Activated T-helper 2 cell treated with anti-CD3 and anti-CD28 coated beads, Interferon-gamma antibody, Interleukin-2, Interleukin-4, amounts not matched to agents 10 μg/mL and 5 μg/mL and 100 μg/mL, durations not matched to agents 14 hours and 24 hours and 36 hours (primary cell): Measurements from ENCODE around the gene SLC35D2. TPM values are rescaled to one million over a fixed set of nuclear protein-coding genes. Genes with fewer than 3 reads are reported as not detected.
"Not testable (repeated sequence)": the region's sequence is repeated elsewhere in the genome, so short reads cannot be mapped to it uniquely, and the experiment has no call there.

Source experiments
- DNase-seq: peaks from one replicate; pipeline ENCODE4 v3.0.0; 2021; ENCODE audit warnings: low spot score
- H3K27ac Mint-ChIP-seq: one replicate; pipeline ENCODE4 v1.8.0; 2021; ENCODE audit warnings: mixed read lengths
- H3K27me3 Mint-ChIP-seq: one replicate; pipeline ENCODE4 v1.8.0; 2021; ENCODE audit warnings: low read depth, mixed read lengths
- H3K36me3 Mint-ChIP-seq: one replicate; pipeline ENCODE4 v1.8.0; 2021; ENCODE audit warnings: low read depth, mixed read lengths
- H3K4me1 Mint-ChIP-seq: one replicate; pipeline ENCODE4 v1.8.0; 2021; ENCODE audit warnings: low read depth, mixed read lengths
- H3K4me3 Mint-ChIP-seq: one replicate; pipeline ENCODE4 v1.8.0; 2021; ENCODE audit warnings: low read depth, mild to moderate bottlenecking, moderate library complexity, mixed read lengths
- H3K9me3 Mint-ChIP-seq: one replicate; pipeline ENCODE4 v1.8.0; 2021; ENCODE audit warnings: mixed read lengths
- intact Hi-C: fragments of 100-400 bp; cut with micrococcal nuclease; formaldehyde crosslinking; loops from one replicate; pipeline ENCODE4 v1.15.1; 2023
- total RNA-seq: library from RNA; stranded (reverse); gene quantifications from 2 replicates; pipeline ENCODE4 v1.2.3, GENCODE V29; 2022

The SLC35D2 gene
- total RNA-seq, 1 donor from 2014 or later, result 8.0 TPM

DNA sequence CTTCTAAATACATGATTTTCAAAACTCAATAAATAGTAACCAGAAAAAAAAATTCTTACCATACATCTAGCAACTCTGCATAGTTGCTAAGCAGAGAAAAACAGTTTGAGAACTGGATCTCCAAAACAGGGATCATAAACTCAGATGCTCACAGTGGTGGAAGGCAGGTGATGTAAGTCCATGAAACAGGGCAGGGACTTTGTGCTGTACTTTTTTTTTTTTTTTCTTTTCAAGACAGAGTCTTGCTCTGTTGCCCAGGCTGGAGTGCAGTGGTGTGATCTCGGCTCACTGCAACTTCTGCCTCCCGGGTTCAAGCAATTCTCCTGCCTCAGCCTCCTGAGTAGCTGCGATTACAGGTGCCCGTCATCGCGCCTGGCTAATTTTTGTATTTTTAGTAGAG, 76.6 kb downstream of the SLC35D2 start:
- H3K27me3 Mint-ChIP-seq, intact Hi-C loops, H3K4me1 Mint-ChIP-seq, H3K27ac Mint-ChIP-seq, H3K4me3 Mint-ChIP-seq, DNase-seq, H3K36me3 Mint-ChIP-seq, H3K9me3 Mint-ChIP-seq: not testable (repeated sequence)

DNA sequence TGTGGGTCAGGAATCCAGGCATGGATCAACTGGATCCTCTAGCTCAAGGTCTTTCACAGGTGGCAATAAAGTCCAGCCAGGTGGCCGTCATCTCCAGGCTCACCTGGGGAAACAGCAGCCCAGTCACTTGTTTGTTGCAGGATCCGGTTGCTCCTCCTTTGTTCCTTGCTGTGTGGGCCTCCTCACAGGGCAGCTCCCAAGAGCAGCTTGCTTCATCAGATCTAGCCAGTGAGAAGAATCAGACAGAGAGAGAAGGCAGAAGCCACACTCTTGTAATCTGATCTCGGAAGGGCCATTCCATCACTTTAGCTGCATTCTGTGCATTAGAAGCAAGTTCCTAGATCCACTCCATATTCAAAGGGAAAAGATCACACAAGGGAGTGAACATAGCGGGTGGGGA, 78.3 kb downstream of the SLC35D2 start:
- no peaks in the 10 kb centered on the region for H3K9me3 Mint-ChIP-seq
- no peaks in the 10 kb centered on the region for H3K4me1 Mint-ChIP-seq
- H3K27ac Mint-ChIP-seq, result no peak overlapping the region
- no peak overlapping the region for H3K4me3 Mint-ChIP-seq
- H3K27me3 Mint-ChIP-seq, result peaks cover 5% of the 10 kb centered on the region
- intact Hi-C loops, result no loop called here
- no peak for DNase-seq
- no peaks in the 10 kb centered on the region for H3K36me3 Mint-ChIP-seq

DNA sequence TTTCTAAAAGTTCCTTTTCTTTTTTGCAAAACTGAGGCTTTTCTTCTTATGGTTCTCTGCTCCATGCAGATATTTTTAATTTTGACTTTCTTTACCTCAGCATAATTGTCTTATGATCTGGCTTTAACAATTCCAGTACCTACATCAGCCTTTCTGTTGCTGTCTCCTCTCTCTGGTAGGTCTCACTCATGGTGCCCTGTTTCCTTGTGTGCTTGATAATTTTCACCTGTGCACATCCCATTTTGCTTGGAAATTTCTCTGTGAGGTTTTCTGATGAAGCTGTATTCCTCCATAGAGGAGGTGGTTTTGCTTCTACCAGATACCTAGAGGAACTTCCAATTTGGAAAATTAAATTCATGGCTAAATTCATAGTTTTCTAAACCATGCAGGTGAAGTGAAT, 79.3 kb downstream of the SLC35D2 start:
- DNase-seq, result no peak
- no peak overlapping the region for H3K4me3 Mint-ChIP-seq
- no peaks in the 10 kb centered on the region for H3K36me3 Mint-ChIP-seq
- intact Hi-C loops, result no loop called here
- no peaks in the 10 kb centered on the region for H3K4me1 Mint-ChIP-seq
- H3K9me3 Mint-ChIP-seq, result no peaks in the 10 kb centered on the region
- H3K27ac Mint-ChIP-seq, result no peak overlapping the region
- H3K27me3 Mint-ChIP-seq, result peaks cover 5% of the 10 kb centered on the region

DNA sequence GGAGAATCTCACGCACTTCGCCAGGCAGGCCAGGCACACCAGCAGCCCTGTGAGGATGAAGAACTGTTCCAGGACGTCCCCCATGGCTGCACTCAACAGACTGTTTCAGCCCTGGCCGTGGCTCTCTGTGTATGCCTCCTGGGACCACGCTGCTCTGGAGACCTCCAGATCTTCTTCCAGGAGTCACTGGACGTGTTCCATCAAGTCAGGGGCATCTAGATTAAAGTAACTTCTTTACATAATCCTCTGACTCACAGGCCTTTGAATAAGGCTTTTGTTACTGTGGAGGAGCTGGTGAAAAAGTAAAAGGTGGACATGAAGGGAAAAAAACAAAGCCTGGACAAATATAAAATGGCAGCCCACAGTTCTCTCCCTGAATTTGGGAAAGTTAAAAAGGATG, 81.5 kb downstream of the SLC35D2 start, which contains the start of gene HSD17B3:
HSD17B3 (minus strand) TSS at position 156 of the 400 bp plus-strand sequence; CDS start at position 84, 72 bp downstream.
- H3K36me3 Mint-ChIP-seq, result no peaks in the 10 kb centered on the region
- no peak for DNase-seq
- H3K9me3 Mint-ChIP-seq, result no peaks in the 10 kb centered on the region
- no peaks in the 10 kb centered on the region for H3K4me1 Mint-ChIP-seq
- intact Hi-C loops, result no loop called here
- no peak within 1 kb of the TSS for H3K4me3 Mint-ChIP-seq
- H3K27ac Mint-ChIP-seq, result no peak within 1 kb of the TSS
- H3K27me3 Mint-ChIP-seq, result peaks cover 2% of the 10 kb centered on the region

DNA sequence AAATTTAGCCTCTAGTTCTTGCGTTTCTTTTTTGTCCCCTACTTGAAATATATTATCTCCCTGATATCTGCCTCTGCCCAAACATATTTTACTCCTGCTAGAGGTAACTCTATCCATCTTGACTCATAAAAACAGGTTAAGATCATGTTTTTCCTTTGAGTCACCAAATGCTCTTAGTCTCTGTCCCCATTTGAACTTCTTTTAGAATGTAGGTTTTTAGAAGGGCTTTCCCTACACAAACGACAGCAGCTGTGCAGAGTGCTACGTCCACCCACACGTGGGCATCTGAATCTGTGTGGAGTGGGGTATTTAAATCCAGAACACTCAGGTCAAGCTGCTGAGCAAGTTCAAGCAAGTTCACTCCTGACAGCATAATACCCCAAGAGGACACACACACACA, 83.7 kb downstream of the SLC35D2 start:
- Mint-ChIP-seq H3K27ac (no peak overlapping the region), H3K9me3 (no peaks in the 10 kb centered on the region), H3K4me3 (no peak overlapping the region), H3K36me3 (no peaks in the 10 kb centered on the region), H3K27me3 (no peaks in the 10 kb centered on the region), H3K4me1 (no peaks in the 10 kb centered on the region)
- DNase-seq, result no peak
- intact Hi-C loops, result no loop called here

DNA sequence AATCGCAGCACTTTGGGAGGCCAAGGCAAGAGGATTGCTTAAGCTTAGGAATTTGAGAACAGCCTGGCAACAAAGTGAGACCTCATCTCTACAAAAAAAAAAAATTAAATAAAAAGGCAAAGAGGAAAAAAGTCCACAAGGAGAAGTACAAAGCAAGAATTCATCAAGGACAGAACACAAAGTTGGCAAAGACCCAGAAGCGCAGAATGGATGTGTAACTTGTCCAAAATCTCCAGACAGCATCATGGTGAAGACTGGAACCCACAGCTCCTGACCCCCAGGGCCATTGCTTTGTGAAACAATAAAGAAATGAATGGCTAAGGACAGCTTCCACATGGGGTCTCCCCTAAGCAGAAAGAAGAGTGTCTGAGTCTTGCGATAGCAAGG, 89.4 kb downstream of the SLC35D2 start:
- Mint-ChIP-seq H3K27me3 (peaks cover 4% of the 10 kb centered on the region), H3K4me1 (no peaks in the 10 kb centered on the region), H3K27ac (no peak overlapping the region), H3K36me3 (no peaks in the 10 kb centered on the region), H3K9me3 (no peaks in the 10 kb centered on the region), H3K4me3 (no peak overlapping the region)
- intact Hi-C loops, result no loop called here
- DNase-seq, result no peak

DNA sequence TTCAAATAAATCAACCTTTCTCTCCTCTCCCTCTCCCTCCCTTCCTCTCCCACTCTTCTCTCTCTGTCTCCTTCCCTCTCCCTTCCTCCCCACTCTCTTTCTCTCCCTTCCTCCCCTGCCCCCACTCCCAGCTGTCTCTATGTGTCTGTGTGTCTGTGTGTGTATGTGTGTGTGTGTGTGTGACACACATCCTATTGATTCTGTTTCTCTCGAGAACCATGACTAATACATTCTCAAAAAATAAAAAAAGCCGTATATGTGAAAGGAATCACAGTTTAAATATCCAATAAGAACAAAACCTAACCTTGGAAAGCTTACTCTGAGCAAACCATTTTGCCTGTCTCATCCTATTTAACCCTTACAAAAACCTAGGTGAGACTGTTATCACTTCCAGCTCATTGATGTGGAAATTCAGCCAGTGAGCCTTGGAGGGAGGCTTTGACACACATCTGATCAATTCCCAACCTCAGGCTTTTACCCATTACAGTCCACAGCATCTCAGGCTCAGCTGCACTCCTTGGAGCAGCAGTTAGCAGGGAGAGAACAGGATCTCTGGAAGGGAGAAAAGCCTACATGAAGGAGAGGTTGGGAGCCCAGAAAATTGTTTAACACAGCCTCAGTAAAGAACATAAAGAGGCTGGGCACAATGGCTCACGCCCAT, 89.9 kb downstream of the SLC35D2 start:
- H3K27ac Mint-ChIP-seq, result no peak overlapping the region
- no peak for DNase-seq
- H3K4me3 Mint-ChIP-seq, result no peak overlapping the region
- intact Hi-C loops, result no loop called here
- no peaks in the 10 kb centered on the region for H3K9me3 Mint-ChIP-seq
- H3K4me1 Mint-ChIP-seq, result no peaks in the 10 kb centered on the region
- no peaks in the 10 kb centered on the region for H3K36me3 Mint-ChIP-seq
- H3K27me3 Mint-ChIP-seq, result peaks cover 4% of the 10 kb centered on the region

DNA sequence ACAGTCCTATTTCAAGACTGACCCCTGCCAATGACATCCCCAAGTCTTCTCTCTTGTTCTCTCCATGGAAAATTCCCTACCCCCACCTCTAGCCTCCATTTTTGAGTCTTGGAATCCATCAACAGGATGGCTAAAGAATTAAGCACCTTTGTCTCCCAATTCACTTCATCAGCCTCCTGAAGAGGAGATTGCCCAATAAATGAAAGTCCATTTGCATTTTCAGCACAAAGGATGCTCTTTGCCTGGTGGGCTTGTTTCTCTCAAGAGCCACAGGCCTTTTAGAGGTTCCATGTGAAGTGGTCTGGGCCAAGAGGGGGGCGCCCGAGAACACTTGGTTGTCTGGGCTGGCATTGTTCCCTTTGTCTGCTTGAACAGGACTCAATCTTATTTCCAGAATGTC, 94.1 kb downstream of the SLC35D2 start:
- Mint-ChIP-seq H3K27me3 (peaks cover 3% of the 10 kb centered on the region), H3K27ac (no peak overlapping the region), H3K4me3 (no peak overlapping the region), H3K36me3 (no peaks in the 10 kb centered on the region), H3K9me3 (peaks cover 9% of the 10 kb centered on the region), H3K4me1 (no peaks in the 10 kb centered on the region)
- DNase-seq, result no peak
- intact Hi-C loops, result no loop called here

- H3K27ac Mint-ChIP-seq, result no peak overlapping the region
- no peaks in the 10 kb centered on the region for H3K4me1 Mint-ChIP-seq
- H3K4me3 Mint-ChIP-seq, result no peak overlapping the region
- intact Hi-C loops, result no loop called here
- peaks cover 14% of the 10 kb centered on the region for H3K9me3 Mint-ChIP-seq
- no peak for DNase-seq
- no peaks in the 10 kb centered on the region for H3K27me3 Mint-ChIP-seq
- H3K36me3 Mint-ChIP-seq, result no peaks in the 10 kb centered on the region
These were observed 101.9 kb downstream of the SLC35D2 start for GRCh38 chr9:96281641-96282040.

GRCh38 chr9:96279932-96280331, 103.6 kb downstream of the SLC35D2 start:
- Mint-ChIP-seq H3K4me1 (no peaks in the 10 kb centered on the region), H3K27ac (no peak overlapping the region), H3K27me3 (peaks cover 1% of the 10 kb centered on the region), H3K4me3 (no peak overlapping the region), H3K36me3 (no peaks in the 10 kb centered on the region), H3K9me3 (peaks cover 16% of the 10 kb centered on the region)
- no peak for DNase-seq
- intact Hi-C loops, result no loop called here

DNA sequence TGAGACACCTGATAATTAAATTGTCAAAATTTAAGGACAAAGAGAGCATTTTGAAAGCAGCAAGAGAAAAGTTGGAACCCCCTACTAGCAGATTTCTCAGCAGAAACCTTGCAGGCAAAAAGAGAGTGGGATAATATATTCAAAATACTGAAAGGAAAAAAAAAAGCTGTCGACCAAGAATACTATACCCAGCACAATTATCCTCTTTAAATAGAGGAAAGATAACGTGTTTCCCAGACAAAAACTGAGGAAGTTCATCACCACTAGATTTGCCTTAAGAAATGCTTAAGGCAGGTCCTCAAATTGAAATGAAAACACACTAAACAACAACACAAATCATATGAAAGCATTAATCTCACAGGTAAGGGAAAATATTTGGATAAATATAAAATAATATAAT, 108.6 kb downstream of the SLC35D2 start:
- Mint-ChIP-seq H3K27me3 (peaks cover 4% of the 10 kb centered on the region), H3K36me3 (no peaks in the 10 kb centered on the region), H3K9me3 (peaks cover 25% of the 10 kb centered on the region), H3K4me1 (no peaks in the 10 kb centered on the region), H3K4me3 (no peak overlapping the region), H3K27ac (no peak overlapping the region)
- intact Hi-C loops, result no loop called here
- DNase-seq, result no peak

Other genes starting within 250 kb of the SLC35D2 start
- not detected in 2 replicates for gene HSD17B3, start 81.5 kb downstream of the SLC35D2 start, total RNA-seq
- 19.5 and 19.6 TPM in 2 replicates for gene ZNF367, start 34.7 kb upstream of the SLC35D2 start, total RNA-seq
- gene HABP4, start 66.5 kb upstream of the SLC35D2 start, total RNA-seq, result 14.3 and 14.4 TPM in 2 replicates
- gene CDC14B, start 236.1 kb upstream of the SLC35D2 start, total RNA-seq, result 6.5 and 6.9 TPM in 2 replicates